Eye (tissue), 1 donor: ENCODE data around the gene CTNNA2.
"Not testable (repeated sequence)": the region's sequence is repeated elsewhere in the genome, so short reads cannot be mapped to it uniquely, and the experiment has no call there.

Experiments used
- DNase-seq: peaks from one replicate; pipeline ENCODE4 v3.0.0-alpha.2; 2015

CTNNA2 gene

GRCh38 chr2:79994965-79995364 is 482.1 kb downstream of the CTNNA2 start:
- DNase-seq, result no peak

GRCh38 chr2:79996709-79997108 is 483.9 kb downstream of the CTNNA2 start:
- no peak for DNase-seq

- DNase-seq, result no peak
Observed at GRCh38 chr2:80001701-80002101, 488.9 kb downstream of the CTNNA2 start.

DNA sequence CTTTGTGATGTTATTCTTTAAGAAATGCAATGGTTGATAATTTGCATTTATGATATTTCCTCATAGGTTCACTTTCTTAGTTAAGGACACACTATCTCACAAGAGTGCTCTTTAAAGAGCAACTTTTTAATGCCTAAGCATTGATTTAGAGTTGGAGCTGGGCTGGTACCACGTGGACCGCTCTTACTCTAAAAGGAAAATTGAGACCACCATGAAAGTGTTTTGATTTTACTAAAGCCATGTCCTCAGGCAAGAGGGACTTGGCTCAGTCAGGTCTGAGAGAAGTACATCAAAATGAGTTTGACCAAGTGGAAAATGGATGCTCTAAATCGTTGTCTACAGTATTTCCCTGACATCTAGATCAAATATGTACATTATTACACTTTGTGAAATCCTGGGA is 489.3 kb downstream of the CTNNA2 start:
- peak; percentile 45 for DNase-seq

GRCh38 chr2:80002568-80003157 is 489.8 kb downstream of the CTNNA2 start:
- peak; percentile 55 for DNase-seq

GRCh38 chr2:80007777-80008503 is 495.1 kb downstream of the CTNNA2 start:
- DNase-seq, result peak; percentile 29

GRCh38 chr2:80008596-80008995 is 495.7 kb downstream of the CTNNA2 start:
- DNase-seq, result no peak

DNA sequence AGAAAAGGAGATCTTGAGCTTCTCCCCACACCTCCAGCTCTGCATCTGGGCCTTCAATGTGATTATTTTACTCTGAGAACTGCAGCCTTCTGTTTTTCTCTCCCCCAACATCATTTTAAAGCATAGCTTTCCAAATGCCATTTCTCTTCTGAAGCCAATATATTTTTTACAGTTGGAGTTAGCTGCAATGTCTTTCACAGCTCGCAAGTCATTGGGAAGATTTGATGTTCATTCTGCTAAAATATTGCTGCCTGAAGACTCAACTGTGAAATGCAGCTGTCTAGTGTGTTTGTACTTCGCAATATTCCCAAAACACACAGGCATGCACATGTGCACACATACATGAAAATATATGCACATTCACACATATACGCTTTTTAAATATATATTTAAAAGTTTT is 496.4 kb downstream of the CTNNA2 start:
- DNase-seq, result no peak

- DNase-seq, result no peak
Observed at GRCh38 chr2:80012061-80012460, 499.2 kb downstream of the CTNNA2 start.

GRCh38 chr2:80014637-80015036 is 501.8 kb downstream of the CTNNA2 start:
- DNase-seq, result no peak

- no peak for DNase-seq
Observed at GRCh38 chr2:80016171-80016570, 503.3 kb downstream of the CTNNA2 start.

DNA sequence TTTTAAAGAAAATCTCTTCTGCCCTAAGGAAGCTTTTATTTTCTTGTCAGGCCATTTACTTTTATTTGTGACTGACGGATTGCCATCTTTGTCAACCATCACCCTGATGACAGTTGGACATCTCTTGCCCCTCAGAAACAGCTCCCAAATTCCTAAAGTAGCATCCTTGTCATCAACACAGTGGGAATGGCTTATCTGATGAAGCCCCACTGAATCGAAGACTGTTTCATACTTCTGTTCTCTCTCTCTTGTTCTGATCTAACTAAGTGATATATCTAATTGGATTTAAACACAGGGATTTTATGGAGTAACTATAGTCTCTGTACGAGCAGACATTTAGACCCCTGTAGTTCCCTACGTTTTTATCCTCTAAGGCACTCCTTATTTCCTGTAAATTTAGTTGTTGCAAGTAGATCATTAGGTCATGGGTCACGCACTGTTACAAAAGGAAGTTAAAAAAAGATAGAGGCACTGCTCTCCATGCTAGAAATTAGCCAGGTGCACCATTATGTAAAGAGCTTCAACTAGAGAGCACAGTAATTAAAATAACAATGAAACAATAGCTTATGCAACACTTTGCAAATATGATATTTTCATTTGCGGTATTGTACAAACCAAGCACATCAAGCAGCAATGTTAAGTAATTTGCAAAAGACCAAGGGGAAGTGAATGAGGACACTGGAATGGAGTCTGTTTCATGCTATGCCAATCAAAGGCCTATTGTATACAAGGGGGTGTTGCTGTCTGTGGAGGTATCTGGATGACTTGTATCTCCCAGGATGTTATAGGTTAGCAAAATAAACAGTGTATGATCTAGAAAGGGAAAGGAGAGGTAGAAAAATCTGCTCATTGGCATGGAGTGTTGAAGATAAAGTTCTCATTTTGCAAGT is 507.0 kb downstream of the CTNNA2 start:
- DNase-seq, result no peak

DNA sequence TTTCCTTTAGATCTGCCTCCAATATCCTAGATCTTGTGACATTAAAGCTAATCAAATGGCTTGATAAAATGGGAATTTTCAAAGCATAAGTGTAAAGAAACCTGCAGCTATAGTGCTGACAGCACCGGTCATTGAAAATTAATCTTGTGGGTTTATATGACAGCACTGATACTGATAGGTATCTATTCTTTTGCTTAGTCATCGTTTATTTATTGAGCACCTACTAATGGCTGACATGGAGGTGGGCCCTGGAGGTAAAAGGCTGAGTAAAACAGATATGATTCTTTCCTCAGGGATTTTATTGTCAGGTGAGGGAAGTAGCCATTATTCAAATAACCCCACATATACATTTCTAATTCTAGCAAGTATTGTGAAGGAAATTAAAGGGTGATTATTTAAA is 509.2 kb downstream of the CTNNA2 start:
- no peak for DNase-seq

GRCh38 chr2:80026040-80026729 is 513.3 kb downstream of the CTNNA2 start:
- no peak for DNase-seq

DNA sequence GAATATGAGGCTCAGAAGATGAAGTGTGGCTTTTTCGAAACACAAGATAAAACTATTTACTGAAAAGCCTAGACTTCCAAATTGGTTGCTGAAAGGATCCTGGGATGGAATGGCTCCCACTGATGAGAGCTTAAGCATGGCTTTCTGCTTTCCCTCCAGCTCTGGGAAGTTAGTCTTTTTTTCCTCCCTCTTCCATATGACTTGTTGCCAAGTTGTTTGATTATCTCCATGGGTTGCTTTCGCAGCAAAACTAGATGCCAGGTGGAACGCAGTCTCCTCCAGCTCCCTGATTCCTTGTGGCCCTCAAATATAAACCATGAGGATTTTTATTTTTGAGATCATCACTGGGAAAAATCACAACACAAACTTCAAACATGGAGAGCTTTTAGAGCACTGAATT is 515.2 kb downstream of the CTNNA2 start:
- DNase-seq, result no peak

- no peak for DNase-seq
Observed at GRCh38 chr2:80028584-80028983, 515.7 kb downstream of the CTNNA2 start.

GRCh38 chr2:80030135-80030534 is 517.3 kb downstream of the CTNNA2 start:
- no peak for DNase-seq

- DNase-seq, result not testable (repeated sequence)
Observed at GRCh38 chr2:80032684-80033083, 519.8 kb downstream of the CTNNA2 start.

DNA sequence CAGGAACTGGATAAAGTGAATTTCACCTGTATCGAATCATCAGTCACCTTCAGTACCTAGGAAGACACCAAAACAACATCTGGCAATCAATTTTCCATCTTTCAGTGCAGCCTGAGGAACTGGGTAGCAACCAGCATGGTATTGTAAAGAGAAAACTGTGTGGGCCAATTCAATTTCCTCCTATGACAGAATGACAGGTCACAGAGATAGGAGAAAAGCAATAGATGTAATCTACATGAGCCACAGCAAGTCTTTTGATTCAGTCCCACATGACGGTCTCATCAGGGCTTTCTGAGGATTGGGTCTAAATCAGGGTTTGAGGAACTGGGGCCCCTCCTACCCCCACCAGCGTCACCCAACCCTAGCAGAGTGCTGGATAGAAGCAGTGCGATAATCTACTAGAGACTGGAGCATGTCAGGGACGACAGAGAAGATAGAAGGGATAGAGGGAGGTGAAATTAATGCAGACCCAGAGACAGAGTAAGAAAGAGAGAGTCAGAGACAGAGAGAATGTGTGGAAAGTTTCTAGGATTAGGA is 523.0 kb downstream of the CTNNA2 start:
- no peak for DNase-seq

GRCh38 chr2:80037310-80037709 is 524.5 kb downstream of the CTNNA2 start:
- DNase-seq, result no peak

DNA sequence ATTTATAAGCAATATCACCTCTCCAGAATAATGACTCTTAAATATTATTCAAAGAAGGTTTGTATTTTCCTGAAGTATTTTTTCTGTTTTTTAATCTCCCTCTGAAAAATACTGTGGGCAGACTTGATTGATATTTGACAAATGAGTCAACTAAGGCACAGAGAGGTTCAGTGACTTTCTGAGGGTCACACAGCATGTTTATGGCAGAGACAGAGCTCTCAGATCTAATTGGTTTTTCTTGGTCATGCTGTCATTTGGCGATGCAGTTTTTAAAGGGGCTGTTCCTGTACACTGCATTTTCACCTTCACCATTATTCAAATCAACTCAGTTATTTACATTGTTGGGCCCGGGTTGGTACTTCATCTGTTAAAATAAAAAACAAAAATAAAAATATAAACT is 527.4 kb downstream of the CTNNA2 start:
- no peak for DNase-seq

DNA sequence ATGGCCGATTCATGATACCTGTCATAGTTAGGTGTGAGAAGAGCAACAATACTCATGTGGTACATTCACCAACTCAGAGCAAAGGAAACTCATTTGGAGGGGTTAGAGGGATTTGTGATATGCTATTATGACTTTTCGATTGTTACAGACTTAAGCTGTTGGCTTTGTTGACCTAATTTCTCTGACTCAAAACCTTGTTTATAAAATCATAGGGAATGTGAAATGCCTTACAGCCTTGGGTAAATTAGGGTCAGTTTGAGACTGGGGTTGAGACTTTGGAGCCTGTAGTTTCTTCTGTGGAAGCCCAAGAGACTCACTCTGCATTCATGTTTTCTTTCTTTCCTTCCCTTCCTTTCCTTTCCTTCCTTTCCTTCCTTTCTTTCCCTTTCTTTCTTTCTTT is 529.8 kb downstream of the CTNNA2 start:
- no peak for DNase-seq

DNA sequence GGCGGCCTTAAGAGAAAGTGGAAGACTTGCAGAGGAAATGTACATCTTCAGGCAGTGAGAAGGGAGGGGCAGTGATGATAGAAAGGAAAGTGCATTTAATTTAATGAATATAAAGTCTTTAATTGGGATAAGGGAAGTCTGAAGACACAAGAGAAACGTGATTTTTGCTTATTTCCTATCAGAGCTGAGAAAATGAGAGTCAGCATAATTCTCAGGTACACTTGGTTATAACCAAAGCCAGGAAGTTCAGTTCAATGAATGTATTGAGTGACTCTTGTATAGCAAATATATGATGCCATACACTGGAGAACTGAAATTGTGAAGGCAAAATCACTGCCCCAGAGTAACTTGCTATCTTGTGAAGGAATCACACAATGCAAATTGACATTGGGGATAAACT is 535.4 kb downstream of the CTNNA2 start:
- DNase-seq, result no peak
